Stomach (tissue), 9 donors: ENCODE measurements around the gene ATP1B4. TPM values are rescaled to one million over a fixed set of nuclear protein-coding genes. Genes with fewer than 3 reads are reported as not detected.

Experiments used
- DNase-seq, 2 donors: peaks; one replicate each; pipeline versions ENCODE4 v3.0.0 to v3.0.0-alpha.2; 2013 to 2019
- H3K27ac ChIP-seq, 5 donors: fragments of 200-600 bp in 4 of 5; sonication (generic) in 4 of 5; one replicate each; pipeline ENCODE4 v1.5.1; 2013 to 2019; ENCODE audit warnings: mild to moderate bottlenecking in 1 of 5, moderate library complexity in 1 of 5
- H3K27me3 ChIP-seq, 3 donors: fragments of 200-600 bp; sonication (generic); one replicate each; pipeline ENCODE4 v1.5.1; 2017 to 2019; ENCODE audit warnings: mixed run types in 1 of 3
- H3K36me3 ChIP-seq, 4 donors: fragments of 200-600 bp; sonication (generic); 1 replicate in 3 of 4; 2 replicates in 1 of 4; pipeline ENCODE4 v1.5.1; 2016 to 2019
- H3K4me1 ChIP-seq, 4 donors: fragments of 200-600 bp; sonication (generic); one replicate each; pipeline ENCODE4 v1.5.1; 2016 to 2019
- H3K4me3 ChIP-seq, 4 donors: fragments of 200-600 bp; sonication (generic) in 3 of 4; one replicate each; pipeline ENCODE4 v1.5.1; 2016 to 2019; ENCODE audit warnings: mild to moderate bottlenecking in 1 of 4
- H3K9me3 ChIP-seq, 4 donors: fragments of 200-600 bp; sonication (generic); one replicate each; pipeline ENCODE4 v1.5.1; 2016 to 2019
- EP300 ChIP-seq: sonication (generic); formaldehyde crosslinking; IDR thresholded peaks from one replicate; pipeline ENCODE4 v1.6.1; 2017; ENCODE audit warnings: antibody characterized with exemption
- POLR2A ChIP-seq, 4 donors: fragments of 450-650 bp; IDR thresholded peaks; one replicate each; pipeline ENCODE4 v1.6.1; 2016; ENCODE audit warnings: antibody characterized with exemption in 4 of 4, control low read depth in 2 of 4, mild to moderate bottlenecking in 1 of 4, moderate library complexity in 1 of 4
- POLR2AphosphoS5 ChIP-seq, 3 donors: sonication (generic); formaldehyde crosslinking; IDR thresholded peaks; one replicate each; pipeline ENCODE4 v1.6.1; 2016; ENCODE audit warnings: antibody characterized with exemption in 3 of 3
- WGBS, 5 donors: extraction: QIAGEN DNeasy Blood & Tissue Kit in 3 of 5; methylation state at CpG; one replicate each; pipeline versions ENCODE4 v1.1.5 to v1.1.7; 2013 to 2018; 5-methylcytosine and 5-hydroxymethylcytosine counted together
- intact Hi-C: fragments of 100-400 bp; cut with DNase I; formaldehyde crosslinking; loops from one replicate; pipeline ENCODE4 v1.15.1; 2023; ENCODE audit warnings: low total_unique reads
- polyA plus RNA-seq, 3 donors: library from polyadenylated mRNA; stranded (reverse); fragments of 200-250 nt; gene quantifications; one replicate each; pipeline ENCODE4 v1.2.3, GENCODE V29; 2013
- total RNA-seq, 5 donors: library from RNA; depleted of rRNA; stranded (reverse); fragments of >200 nt; gene quantifications; one replicate each; pipeline versions ENCODE4 v1.1.0 to v1.2.3, GENCODE V29; 2014 to 2016
- TF ChIP-seq, protein P1 (sequence below), 7 experiments: fragments of 450-650 bp in 4 of 7; fragments of 200-600 bp in 3 of 7; sonication (generic) in 3 of 7; IDR thresholded peaks; one replicate each; pipeline ENCODE4 v1.5.1; 2016 to 2019; ENCODE audit warnings: antibody characterized with exemption in 7 of 7, control low read depth in 2 of 7, mild to moderate bottlenecking in 1 of 7
- donor health status: healthy with polysubstance abuse.
- donor health status: Bipolar disorder and iron deficiency.
- donor health status: healthy.

The ATP1B4 gene
- total and polyA plus RNA-seq, 8 donors = not detected

- H3K4me1 ChIP-seq = no peaks in the 10 kb centered on the region
- intact Hi-C loops = no loop called here
- TF ChIP-seq EP300 = no peak
- TF ChIP-seq, protein P1, sequence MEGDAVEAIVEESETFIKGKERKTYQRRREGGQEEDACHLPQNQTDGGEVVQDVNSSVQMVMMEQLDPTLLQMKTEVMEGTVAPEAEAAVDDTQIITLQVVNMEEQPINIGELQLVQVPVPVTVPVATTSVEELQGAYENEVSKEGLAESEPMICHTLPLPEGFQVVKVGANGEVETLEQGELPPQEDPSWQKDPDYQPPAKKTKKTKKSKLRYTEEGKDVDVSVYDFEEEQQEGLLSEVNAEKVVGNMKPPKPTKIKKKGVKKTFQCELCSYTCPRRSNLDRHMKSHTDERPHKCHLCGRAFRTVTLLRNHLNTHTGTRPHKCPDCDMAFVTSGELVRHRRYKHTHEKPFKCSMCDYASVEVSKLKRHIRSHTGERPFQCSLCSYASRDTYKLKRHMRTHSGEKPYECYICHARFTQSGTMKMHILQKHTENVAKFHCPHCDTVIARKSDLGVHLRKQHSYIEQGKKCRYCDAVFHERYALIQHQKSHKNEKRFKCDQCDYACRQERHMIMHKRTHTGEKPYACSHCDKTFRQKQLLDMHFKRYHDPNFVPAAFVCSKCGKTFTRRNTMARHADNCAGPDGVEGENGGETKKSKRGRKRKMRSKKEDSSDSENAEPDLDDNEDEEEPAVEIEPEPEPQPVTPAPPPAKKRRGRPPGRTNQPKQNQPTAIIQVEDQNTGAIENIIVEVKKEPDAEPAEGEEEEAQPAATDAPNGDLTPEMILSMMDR (IDR thresholded peaks at IDR 0.05) = no peak
- no peak for TF ChIP-seq POLR2AphosphoS5 (IDR thresholded peaks at IDR 0.05)
- no peak for TF ChIP-seq POLR2A (IDR thresholded peaks at IDR 0.05)
- DNase-seq = no peak
- no peaks in the 10 kb centered on the region for H3K9me3 ChIP-seq
- H3K4me3 ChIP-seq = no peak overlapping the region
- H3K27me3 ChIP-seq = peaks cover 0 to 7% (median 0%) of the 10 kb centered on the region in 3 donors
- 68 to 100% (median 86%) methylated on average over 1 of the region's 1 CpG for WGBS, 5 donors
- no peaks in the 10 kb centered on the region for H3K36me3 ChIP-seq
- H3K27ac ChIP-seq = no peak overlapping the region
These were observed 15.8 kb downstream of the ATP1B4 start for GRCh38 chrX:120377715-120378114.

GRCh38 chrX:120378570-120378969 is 16.7 kb downstream of the ATP1B4 start:
- H3K27me3 ChIP-seq = peaks cover 0 to 7% (median 0%) of the 10 kb centered on the region in 3 donors
- H3K4me3 ChIP-seq = no peak overlapping the region
- no peaks in the 10 kb centered on the region for H3K9me3 ChIP-seq
- H3K36me3 ChIP-seq = no peaks in the 10 kb centered on the region
- DNase-seq = no peak
- 92 to 98% (median 94%) methylated on average over 5 of the region's 5 CpGs for WGBS, 5 donors
- no peak overlapping the region for H3K27ac ChIP-seq
- H3K4me1 ChIP-seq = no peaks in the 10 kb centered on the region
- intact Hi-C loops = no loop called here
- TF ChIP-seq POLR2AphosphoS5 (IDR thresholded peaks at IDR 0.05) = no peak
- TF ChIP-seq, protein P1 (IDR thresholded peaks at IDR 0.05) = no peak
- no peak for TF ChIP-seq EP300
- TF ChIP-seq POLR2A (IDR thresholded peaks at IDR 0.05) = no peak

- Histone ChIP-seq H3K36me3 (no peaks in the 10 kb centered on the region), H3K27me3 (peaks cover 0 to 7% (median 0%) of the 10 kb centered on the region in 3 donors), H3K4me1 (no peaks in the 10 kb centered on the region), H3K4me3 (no peak overlapping the region), H3K27ac (no peak overlapping the region), H3K9me3 (no peaks in the 10 kb centered on the region)
- TF ChIP-seq POLR2A (IDR thresholded peaks at IDR 0.05) = no peak
- no peak for TF ChIP-seq POLR2AphosphoS5 (IDR thresholded peaks at IDR 0.05)
- TF ChIP-seq EP300 = no peak
- TF ChIP-seq, protein P1 (IDR thresholded peaks at IDR 0.05) = no peak
- no peak for DNase-seq
- 39 to 51% (median 45%) methylated on average over 6 of the region's 6 CpGs for WGBS, 5 donors
- intact Hi-C loops = no loop called here
These were observed 18.2 kb downstream of the ATP1B4 start for GRCh38 chrX:120379937-120380681.

- intact Hi-C loops = no loop called here
- no peaks in the 10 kb centered on the region for H3K36me3 ChIP-seq
These were observed 18.8 kb downstream of the ATP1B4 start for GRCh38 chrX:120380699-120381098.

More at GRCh38 chrX:120380699-120381098, 18.8 kb downstream of the ATP1B4 start:
- DNase-seq = peak in 1 of 2 donors; percentile 13
- WGBS, 5 donors = 11 to 34% (median 18%) methylated on average over 3 of the region's 3 CpGs
- Histone ChIP-seq H3K27ac (no peak overlapping the region), H3K4me1 (no peaks in the 10 kb centered on the region), H3K4me3 (no peak overlapping the region), H3K27me3 (peaks cover 0 to 7% (median 0%) of the 10 kb centered on the region in 3 donors), H3K9me3 (no peaks in the 10 kb centered on the region)
- TF ChIP-seq POLR2A (IDR thresholded peaks at IDR 0.05) = no peak
- TF ChIP-seq, protein P1 (IDR thresholded peaks at IDR 0.05) = peak in 2 of 7 experiments; percentile 26 to 44
